Measurements from ENCODE around the gene SAP30BP.

The SAP30BP gene

GRCh38 chr17:75649687-75650086, 17.5 kb upstream of the SAP30BP start:
- H3K27ac ChIP-seq = no peak overlapping the region
- H3K4me3 ChIP-seq = no peak overlapping the region
- H3K9me3 ChIP-seq (ENCODE audit: low read depth, low read length) = no peaks in the 10 kb centered on the region
- peaks cover 6% of the 10 kb centered on the region; the same call in 1 of the 2 replicates for H3K36me3 ChIP-seq (ENCODE audit: insufficient read depth, low read length)
- no peak for TF ChIP-seq FOXP2 (optimal IDR thresholded peaks at IDR 0.05; ENCODE audit: control extremely low read depth, extremely low read length, insufficient read depth)
- no peak for TF ChIP-seq EZH2 (IDR thresholded peaks at IDR 0.05)
- no peak for TF ChIP-seq POLR2AphosphoS5 (IDR thresholded peaks at IDR 0.05; ENCODE audit: borderline replicate concordance, low read depth, low read length)
- no peak for DNase-seq (ENCODE audit: low read depth, low spot score)
- H3K9ac ChIP-seq (ENCODE audit: insufficient read length) = no peak overlapping the region

DNA sequence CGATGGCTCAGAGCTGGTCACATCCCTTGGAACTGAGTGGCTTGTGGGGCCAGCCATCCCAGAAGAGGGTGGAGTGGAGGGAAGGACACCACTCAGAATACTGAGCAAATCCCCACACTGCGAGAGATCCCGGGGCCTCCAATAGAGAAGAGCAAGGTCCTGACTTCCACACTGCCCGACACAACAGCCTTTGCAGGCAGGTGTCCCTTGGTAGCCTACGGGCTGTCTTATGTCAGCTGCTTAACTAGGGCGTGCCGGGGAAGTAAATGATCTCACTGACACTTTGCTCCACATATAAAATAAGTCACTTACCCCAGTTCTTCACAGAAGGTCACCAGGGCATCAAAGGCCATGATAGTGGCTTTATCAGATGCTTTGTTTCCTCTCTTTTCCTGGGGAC, 16.3 kb upstream of the SAP30BP start:
- no peak for TF ChIP-seq POLR2AphosphoS5 (IDR thresholded peaks at IDR 0.05; ENCODE audit: borderline replicate concordance, low read depth, low read length)
- TF ChIP-seq FOXP2 (optimal IDR thresholded peaks at IDR 0.05; ENCODE audit: control extremely low read depth, extremely low read length, insufficient read depth) = no peak
- TF ChIP-seq EZH2 (IDR thresholded peaks at IDR 0.05) = no peak
- no peak overlapping the region for H3K4me3 ChIP-seq
- H3K27ac ChIP-seq = no peak overlapping the region
- peaks cover 6% of the 10 kb centered on the region; the same call in 1 of the 2 replicates for H3K36me3 ChIP-seq (ENCODE audit: insufficient read depth, low read length)
- no peaks in the 10 kb centered on the region for H3K9me3 ChIP-seq (ENCODE audit: low read depth, low read length)
- DNase-seq (ENCODE audit: low read depth, low spot score) = no peak
- no peak overlapping the region for H3K9ac ChIP-seq (ENCODE audit: insufficient read length)

- TF ChIP-seq FOXP2 (optimal IDR thresholded peaks at IDR 0.05; ENCODE audit: control extremely low read depth, extremely low read length, insufficient read depth) (no peak), EZH2 (IDR thresholded peaks at IDR 0.05) (no peak), POLR2AphosphoS5 (IDR thresholded peaks at IDR 0.05; ENCODE audit: borderline replicate concordance, low read depth, low read length) (no peak)
- no peak for DNase-seq (ENCODE audit: low read depth, low spot score)
- H3K9ac ChIP-seq (ENCODE audit: insufficient read length) = no peak overlapping the region
- no peak overlapping the region for H3K27ac ChIP-seq
- no peak overlapping the region for H3K4me3 ChIP-seq
- no peaks in the 10 kb centered on the region for H3K9me3 ChIP-seq (ENCODE audit: low read depth, low read length)
- H3K36me3 ChIP-seq (ENCODE audit: insufficient read depth, low read length) = peaks cover 6% of the 10 kb centered on the region; the same call in 1 of the 2 replicates
Measured at GRCh38 chr17:75652341-75652740, 14.8 kb upstream of the SAP30BP start.

GRCh38 chr17:75652934-75653549, 14.1 kb upstream of the SAP30BP start:
- Histone ChIP-seq H3K36me3 (ENCODE audit: insufficient read depth, low read length) (peaks cover 6% of the 10 kb centered on the region; the same call in 1 of the 2 replicates), H3K9me3 (ENCODE audit: low read depth, low read length) (no peaks in the 10 kb centered on the region), H3K4me3 (no peak overlapping the region), H3K27ac (no peak overlapping the region), H3K9ac (ENCODE audit: insufficient read length) (no peak overlapping the region)
- TF ChIP-seq EZH2 (IDR thresholded peaks at IDR 0.05) (no peak), FOXP2 (optimal IDR thresholded peaks at IDR 0.05; ENCODE audit: control extremely low read depth, extremely low read length, insufficient read depth) (no peak), POLR2AphosphoS5 (IDR thresholded peaks at IDR 0.05; ENCODE audit: borderline replicate concordance, low read depth, low read length) (no peak)
- DNase-seq (ENCODE audit: low read depth, low spot score) = no peak

DNA sequence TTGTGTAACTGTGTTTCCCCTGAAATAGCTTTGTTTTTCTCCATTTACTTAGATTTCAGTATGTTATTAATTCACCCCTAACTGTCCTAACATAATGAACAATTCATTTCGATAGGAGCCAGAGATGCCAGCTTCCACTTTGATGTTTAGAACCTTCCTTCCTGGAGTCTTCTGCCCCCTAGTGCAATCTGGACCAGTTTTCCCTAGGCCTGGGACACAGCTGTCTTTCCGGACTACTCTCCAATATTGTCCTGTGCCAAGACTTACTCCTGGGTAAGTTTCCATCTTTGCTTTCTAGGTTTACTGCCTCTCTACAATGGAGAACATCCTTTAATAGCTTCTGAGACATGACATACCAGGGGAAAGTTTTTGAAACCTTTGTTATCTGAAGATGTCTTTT, 13.0 kb upstream of the SAP30BP start:
- no peak for DNase-seq (ENCODE audit: low read depth, low spot score)
- no peak overlapping the region for H3K27ac ChIP-seq
- no peaks in the 10 kb centered on the region for H3K9me3 ChIP-seq (ENCODE audit: low read depth, low read length)
- peaks cover 6% of the 10 kb centered on the region; the same call in 1 of the 2 replicates for H3K36me3 ChIP-seq (ENCODE audit: insufficient read depth, low read length)
- TF ChIP-seq EZH2 (IDR thresholded peaks at IDR 0.05) = no peak
- TF ChIP-seq FOXP2 (optimal IDR thresholded peaks at IDR 0.05; ENCODE audit: control extremely low read depth, extremely low read length, insufficient read depth) = no peak
- TF ChIP-seq POLR2AphosphoS5 (IDR thresholded peaks at IDR 0.05; ENCODE audit: borderline replicate concordance, low read depth, low read length) = no peak
- no peak overlapping the region for H3K9ac ChIP-seq (ENCODE audit: insufficient read length)
- no peak overlapping the region for H3K4me3 ChIP-seq

DNA sequence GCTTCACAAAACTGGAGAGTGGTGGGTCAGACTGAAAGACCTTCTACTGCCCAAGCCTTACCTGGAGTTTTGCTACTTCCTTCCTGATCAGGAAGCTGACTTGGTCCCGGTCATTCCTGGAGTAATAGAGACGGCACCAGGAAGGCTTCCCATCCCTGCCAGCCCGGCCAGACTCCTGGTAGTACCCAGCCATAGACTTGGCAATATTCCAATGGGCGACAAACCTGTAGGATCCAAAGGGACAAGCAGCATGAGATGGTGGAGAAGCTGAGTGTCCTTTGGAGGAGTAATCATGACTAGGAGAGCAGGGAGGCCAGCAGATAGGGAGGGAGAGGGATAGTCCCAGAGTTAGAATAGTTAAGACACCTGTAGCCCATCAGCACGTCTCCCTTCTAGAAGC, 8.9 kb upstream of the SAP30BP start:
- Histone ChIP-seq H3K4me3 (no peak overlapping the region), H3K9me3 (ENCODE audit: low read depth, low read length) (no peaks in the 10 kb centered on the region), H3K27ac (no peak overlapping the region), H3K9ac (ENCODE audit: insufficient read length) (no peak overlapping the region), H3K36me3 (ENCODE audit: insufficient read depth, low read length) (peaks cover 14% of the 10 kb centered on the region; the same call in 1 of the 2 replicates)
- no peak for DNase-seq (ENCODE audit: low read depth, low spot score)
- TF ChIP-seq FOXP2 (optimal IDR thresholded peaks at IDR 0.05; ENCODE audit: control extremely low read depth, extremely low read length, insufficient read depth) = no peak
- no peak for TF ChIP-seq EZH2 (IDR thresholded peaks at IDR 0.05)
- TF ChIP-seq POLR2AphosphoS5 (IDR thresholded peaks at IDR 0.05; ENCODE audit: borderline replicate concordance, low read depth, low read length) = no peak

GRCh38 chr17:75661531-75661930, 5.6 kb upstream of the SAP30BP start:
- Histone ChIP-seq H3K9me3 (ENCODE audit: low read depth, low read length) (no peaks in the 10 kb centered on the region), H3K9ac (ENCODE audit: insufficient read length) (no peak overlapping the region), H3K27ac (no peak overlapping the region), H3K36me3 (ENCODE audit: insufficient read depth, low read length) (peaks cover 19% of the 10 kb centered on the region; the same call in 1 of the 2 replicates), H3K4me3 (no peak overlapping the region)
- TF ChIP-seq POLR2AphosphoS5 (IDR thresholded peaks at IDR 0.05; ENCODE audit: borderline replicate concordance, low read depth, low read length) (no peak), EZH2 (IDR thresholded peaks at IDR 0.05) (no peak), FOXP2 (optimal IDR thresholded peaks at IDR 0.05; ENCODE audit: control extremely low read depth, extremely low read length, insufficient read depth) (no peak)
- no peak for DNase-seq (ENCODE audit: low read depth, low spot score)

DNA sequence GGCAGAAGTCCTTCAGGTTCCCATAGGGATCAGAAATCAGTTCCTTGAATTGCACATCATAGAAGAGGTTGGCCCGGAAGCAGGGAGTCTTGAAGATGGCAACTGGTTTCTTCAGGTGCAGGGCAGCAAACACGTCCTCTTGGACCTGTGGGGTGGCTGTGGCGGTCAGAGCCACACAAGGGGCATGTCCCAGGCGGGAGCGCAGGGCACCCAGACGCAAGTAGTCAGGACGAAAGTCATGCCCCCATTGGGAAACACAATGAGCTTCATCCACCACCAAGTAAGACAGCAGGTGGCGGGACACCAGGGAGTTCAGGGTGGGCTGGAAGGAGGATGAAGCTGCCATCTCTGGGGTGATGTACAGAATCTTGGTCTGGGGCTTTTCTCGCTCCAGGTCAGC, 4.6 kb upstream of the SAP30BP start:
- Histone ChIP-seq H3K36me3 (ENCODE audit: insufficient read depth, low read length) (peaks cover 19% of the 10 kb centered on the region; the same call in 1 of the 2 replicates), H3K4me3 (no peak overlapping the region), H3K9ac (ENCODE audit: insufficient read length) (no peak overlapping the region), H3K27ac (no peak overlapping the region), H3K9me3 (ENCODE audit: low read depth, low read length) (no peaks in the 10 kb centered on the region)
- TF ChIP-seq POLR2AphosphoS5 (IDR thresholded peaks at IDR 0.05; ENCODE audit: borderline replicate concordance, low read depth, low read length) (no peak), FOXP2 (optimal IDR thresholded peaks at IDR 0.05; ENCODE audit: control extremely low read depth, extremely low read length, insufficient read depth) (no peak), EZH2 (IDR thresholded peaks at IDR 0.05) (no peak)
- no peak for DNase-seq (ENCODE audit: low read depth, low spot score)

All from SK-N-MC (cell line).